ENCODE measurements around the gene ARHGAP15.

The ARHGAP15 gene

GRCh38 chr2:143759455-143759854, 630.2 kb downstream of the ARHGAP15 start:
- no peak overlapping the region for H4K8ac ChIP-seq (ENCODE audit: low read depth, low read length)
- no peak overlapping the region for H3K4me3 ChIP-seq (ENCODE audit: low read length in 2 of 2)
- H3K9me3 ChIP-seq (replicated peaks in 1 of 2; ENCODE audit: control insufficient read depth in 2 of 2, insufficient read depth in 1 of 2, low read depth in 1 of 2, low read length in 2 of 2), result no peaks in the 10 kb centered on the region
- no peak overlapping the region for H2AK5ac ChIP-seq (ENCODE audit: low read depth, low read length)
- H3K4me1 ChIP-seq (ENCODE audit: control insufficient read depth in 2 of 2, insufficient read depth in 1 of 2, low read depth in 1 of 2, low read length in 2 of 2), result peaks cover 0 to 3% of the 10 kb centered on the region in 2 donors
- H3K18ac ChIP-seq (ENCODE audit: low read length), result no peak overlapping the region
- no peak overlapping the region for H3K9ac ChIP-seq (ENCODE audit: low read depth, low read length, poor library complexity)
- no peak overlapping the region for H3K4ac ChIP-seq (ENCODE audit: low read length)
- no CpG with 5 or more reads among the region's 6 CpGs for WGBS, 2 donors (ENCODE audit: extremely low coverage in 2 of 2, insufficient read length in 2 of 2, insufficient replicate concordance in 1 of 2)
- no peaks in the 10 kb centered on the region for H3K36me3 ChIP-seq (replicated peaks in 1 of 2; ENCODE audit: control insufficient read depth in 2 of 2, insufficient read depth in 2 of 2, low read length in 2 of 2)
- no peaks in the 10 kb centered on the region for H3K27me3 ChIP-seq (ENCODE audit: control insufficient read depth in 3 of 3, insufficient read depth in 3 of 3, low read depth in 1 of 3, low read length in 3 of 3)
- DNase-seq (ENCODE audit: low spot score), result peak; percentile 12
- peak overlapping the region; percentile 51 for H2AFZ ChIP-seq (ENCODE audit: low read length)
- peak overlapping the region; percentile 23 for H3K4me2 ChIP-seq (ENCODE audit: insufficient read depth, low read length, poor library complexity, severe bottlenecking)
- H2BK5ac ChIP-seq (ENCODE audit: low read length), result no peak overlapping the region
- H2BK15ac ChIP-seq (ENCODE audit: low read length), result no peak overlapping the region
- H2BK120ac ChIP-seq (ENCODE audit: low read depth, low read length), result no peak overlapping the region
- H3K79me1 ChIP-seq (ENCODE audit: low read depth, low read length), result no peaks in the 10 kb centered on the region
- H4K91ac ChIP-seq (ENCODE audit: low read depth, low read length, poor library complexity), result no peak overlapping the region
- no peak overlapping the region for H2BK12ac ChIP-seq (ENCODE audit: low read length)
- H3K14ac ChIP-seq (ENCODE audit: low read length), result no peak overlapping the region
- no peak overlapping the region for H3K23ac ChIP-seq (ENCODE audit: low read depth, low read length, poor library complexity)
- H3K27ac ChIP-seq (replicated peaks; ENCODE audit: low read length), result no peak overlapping the region

- no peaks in the 10 kb centered on the region for H3K79me1 ChIP-seq (ENCODE audit: low read depth, low read length)
- H3K4ac ChIP-seq (ENCODE audit: low read length), result no peak overlapping the region
- no peak overlapping the region for H3K9ac ChIP-seq (ENCODE audit: low read depth, low read length, poor library complexity)
- no peak overlapping the region for H3K23ac ChIP-seq (ENCODE audit: low read depth, low read length, poor library complexity)
- no CpG with 5 or more reads among the region's 3 CpGs for WGBS, 2 donors (ENCODE audit: extremely low coverage in 2 of 2, insufficient read length in 2 of 2, insufficient replicate concordance in 1 of 2)
- H2BK12ac ChIP-seq (ENCODE audit: low read length), result no peak overlapping the region
- no peak overlapping the region for H3K14ac ChIP-seq (ENCODE audit: low read length)
- H4K8ac ChIP-seq (ENCODE audit: low read depth, low read length), result no peak overlapping the region
- no peak overlapping the region for H4K91ac ChIP-seq (ENCODE audit: low read depth, low read length, poor library complexity)
- peaks cover 0 to 3% of the 10 kb centered on the region in 2 donors for H3K4me1 ChIP-seq (ENCODE audit: control insufficient read depth in 2 of 2, insufficient read depth in 1 of 2, low read depth in 1 of 2, low read length in 2 of 2)
- no peak overlapping the region for H2BK120ac ChIP-seq (ENCODE audit: low read depth, low read length)
- H3K36me3 ChIP-seq (replicated peaks in 1 of 2; ENCODE audit: control insufficient read depth in 2 of 2, insufficient read depth in 2 of 2, low read length in 2 of 2), result no peaks in the 10 kb centered on the region
- no peak overlapping the region for H2AFZ ChIP-seq (ENCODE audit: low read length)
- H3K4me2 ChIP-seq (ENCODE audit: insufficient read depth, low read length, poor library complexity, severe bottlenecking), result no peak overlapping the region
- no peaks in the 10 kb centered on the region for H3K27me3 ChIP-seq (ENCODE audit: control insufficient read depth in 3 of 3, insufficient read depth in 3 of 3, low read depth in 1 of 3, low read length in 3 of 3)
- H2AK5ac ChIP-seq (ENCODE audit: low read depth, low read length), result no peak overlapping the region
- H2BK15ac ChIP-seq (ENCODE audit: low read length), result no peak overlapping the region
- H3K27ac ChIP-seq (replicated peaks; ENCODE audit: low read length), result no peak overlapping the region
- H2BK5ac ChIP-seq (ENCODE audit: low read length), result no peak overlapping the region
- H3K9me3 ChIP-seq (replicated peaks in 1 of 2; ENCODE audit: control insufficient read depth in 2 of 2, insufficient read depth in 1 of 2, low read depth in 1 of 2, low read length in 2 of 2), result no peaks in the 10 kb centered on the region
- H3K18ac ChIP-seq (ENCODE audit: low read length), result no peak overlapping the region
- H3K4me3 ChIP-seq (ENCODE audit: low read length in 2 of 2), result no peak overlapping the region
- DNase-seq (ENCODE audit: low spot score), result no peak
Observed at GRCh38 chr2:143762176-143762928, 633.1 kb downstream of the ARHGAP15 start.

GRCh38 chr2:143764261-143764660, 635.0 kb downstream of the ARHGAP15 start:
- Histone ChIP-seq H3K14ac (ENCODE audit: low read length) (no peak overlapping the region), H3K27me3 (ENCODE audit: control insufficient read depth in 3 of 3, insufficient read depth in 3 of 3, low read depth in 1 of 3, low read length in 3 of 3) (no peaks in the 10 kb centered on the region), H3K4me2 (ENCODE audit: insufficient read depth, low read length, poor library complexity, severe bottlenecking) (no peak overlapping the region), H2BK120ac (ENCODE audit: low read depth, low read length) (no peak overlapping the region), H2BK12ac (ENCODE audit: low read length) (no peak overlapping the region), H3K79me1 (ENCODE audit: low read depth, low read length) (no peaks in the 10 kb centered on the region), H3K4me1 (ENCODE audit: control insufficient read depth in 2 of 2, insufficient read depth in 1 of 2, low read depth in 1 of 2, low read length in 2 of 2) (peaks cover 0 to 3% of the 10 kb centered on the region in 2 donors), H4K8ac (ENCODE audit: low read depth, low read length) (no peak overlapping the region), H4K91ac (ENCODE audit: low read depth, low read length, poor library complexity) (no peak overlapping the region), H3K9me3 (replicated peaks in 1 of 2; ENCODE audit: control insufficient read depth in 2 of 2, insufficient read depth in 1 of 2, low read depth in 1 of 2, low read length in 2 of 2) (no peaks in the 10 kb centered on the region), H2BK15ac (ENCODE audit: low read length) (no peak overlapping the region), H3K27ac (replicated peaks; ENCODE audit: low read length) (no peak overlapping the region), H3K4ac (ENCODE audit: low read length) (no peak overlapping the region), H2BK5ac (ENCODE audit: low read length) (no peak overlapping the region), H3K36me3 (replicated peaks in 1 of 2; ENCODE audit: control insufficient read depth in 2 of 2, insufficient read depth in 2 of 2, low read length in 2 of 2) (no peaks in the 10 kb centered on the region), H3K9ac (ENCODE audit: low read depth, low read length, poor library complexity) (no peak overlapping the region), H2AK5ac (ENCODE audit: low read depth, low read length) (no peak overlapping the region), H3K18ac (ENCODE audit: low read length) (no peak overlapping the region), H3K4me3 (ENCODE audit: low read length in 2 of 2) (no peak overlapping the region), H3K23ac (ENCODE audit: low read depth, low read length, poor library complexity) (no peak overlapping the region), H2AFZ (ENCODE audit: low read length) (peak overlapping the region; percentile 32)
- no peak for DNase-seq (ENCODE audit: low spot score)
- 100% methylated on average over 1 of the region's 4 CpGs for WGBS, 2 donors (ENCODE audit: extremely low coverage in 2 of 2, insufficient read length in 2 of 2, insufficient replicate concordance in 1 of 2)

- Histone ChIP-seq H3K23ac (ENCODE audit: low read depth, low read length, poor library complexity) (no peak overlapping the region), H3K18ac (ENCODE audit: low read length) (no peak overlapping the region), H3K4me3 (ENCODE audit: low read length in 2 of 2) (no peak overlapping the region), H2BK5ac (ENCODE audit: low read length) (no peak overlapping the region), H4K8ac (ENCODE audit: low read depth, low read length) (no peak overlapping the region), H2AFZ (ENCODE audit: low read length) (peak overlapping the region; percentile 32), H3K9ac (ENCODE audit: low read depth, low read length, poor library complexity) (no peak overlapping the region), H2BK120ac (ENCODE audit: low read depth, low read length) (no peak overlapping the region), H3K4me1 (ENCODE audit: control insufficient read depth in 2 of 2, insufficient read depth in 1 of 2, low read depth in 1 of 2, low read length in 2 of 2) (no peaks in the 10 kb centered on the region), H4K91ac (ENCODE audit: low read depth, low read length, poor library complexity) (no peak overlapping the region), H3K27ac (replicated peaks; ENCODE audit: low read length) (no peak overlapping the region), H3K14ac (ENCODE audit: low read length) (no peak overlapping the region), H3K27me3 (ENCODE audit: control insufficient read depth in 3 of 3, insufficient read depth in 3 of 3, low read depth in 1 of 3, low read length in 3 of 3) (no peaks in the 10 kb centered on the region), H3K4ac (ENCODE audit: low read length) (no peak overlapping the region), H2BK12ac (ENCODE audit: low read length) (no peak overlapping the region), H2AK5ac (ENCODE audit: low read depth, low read length) (no peak overlapping the region), H3K9me3 (replicated peaks in 1 of 2; ENCODE audit: control insufficient read depth in 2 of 2, insufficient read depth in 1 of 2, low read depth in 1 of 2, low read length in 2 of 2) (no peaks in the 10 kb centered on the region), H2BK15ac (ENCODE audit: low read length) (no peak overlapping the region), H3K36me3 (replicated peaks in 1 of 2; ENCODE audit: control insufficient read depth in 2 of 2, insufficient read depth in 2 of 2, low read length in 2 of 2) (no peaks in the 10 kb centered on the region), H3K79me1 (ENCODE audit: low read depth, low read length) (no peaks in the 10 kb centered on the region), H3K4me2 (ENCODE audit: insufficient read depth, low read length, poor library complexity, severe bottlenecking) (no peak overlapping the region)
- DNase-seq (ENCODE audit: low spot score), result no peak
Observed at GRCh38 chr2:143764706-143765105, 635.5 kb downstream of the ARHGAP15 start.
